Non-pigmented ciliary epithelial cell (primary cell): ENCODE results near the gene TMEM138.
"Not testable (repeated sequence)": the region's sequence is repeated elsewhere in the genome, so short reads cannot be mapped to it uniquely, and the experiment has no call there.

Source experiments
- DNase-seq: peaks from one replicate; pipeline ENCODE4 v3.0.0-alpha.2; 2010; ENCODE audit warnings: low read depth

TMEM138 gene

GRCh38 chr11:61364012-61364675, 2.0 kb downstream of the TMEM138 start:
- no peak for DNase-seq

DNA sequence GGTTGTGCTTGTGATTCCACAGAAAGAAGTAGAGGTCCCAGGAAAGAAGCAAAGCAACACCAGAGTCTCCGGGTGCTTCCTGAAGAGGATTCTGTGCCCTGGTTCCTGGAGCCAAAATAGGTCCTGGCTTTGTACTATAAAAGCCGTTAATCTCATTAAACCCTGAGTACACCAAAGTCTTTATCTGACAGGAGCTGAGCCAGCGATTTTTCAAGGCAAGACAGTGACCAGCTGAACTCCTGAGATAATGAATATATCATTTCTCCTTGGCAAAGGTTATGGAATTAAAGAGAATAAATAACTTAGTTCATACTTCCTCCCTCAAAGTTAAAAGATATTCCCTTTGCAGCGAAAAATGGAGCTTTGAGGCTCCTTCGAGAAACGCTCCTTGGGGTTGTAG, 5.2 kb downstream of the TMEM138 start:
- DNase-seq = no peak

- no peak for DNase-seq
Observed at GRCh38 chr11:61368646-61369045, 6.5 kb downstream of the TMEM138 start.

GRCh38 chr11:61369372-61370348, 7.5 kb downstream of the TMEM138 start:
- DNase-seq = peak; percentile 79

- no peak for DNase-seq
Observed at GRCh38 chr11:61370349-61371005, 8.3 kb downstream of the TMEM138 start.

- DNase-seq = no peak
Observed at GRCh38 chr11:61372659-61373420, 10.7 kb downstream of the TMEM138 start.

GRCh38 chr11:61375761-61376108, 13.6 kb downstream of the TMEM138 start:
- DNase-seq = no peak

GRCh38 chr11:61377461-61378160, 15.4 kb downstream of the TMEM138 start:
- no peak for DNase-seq

DNA sequence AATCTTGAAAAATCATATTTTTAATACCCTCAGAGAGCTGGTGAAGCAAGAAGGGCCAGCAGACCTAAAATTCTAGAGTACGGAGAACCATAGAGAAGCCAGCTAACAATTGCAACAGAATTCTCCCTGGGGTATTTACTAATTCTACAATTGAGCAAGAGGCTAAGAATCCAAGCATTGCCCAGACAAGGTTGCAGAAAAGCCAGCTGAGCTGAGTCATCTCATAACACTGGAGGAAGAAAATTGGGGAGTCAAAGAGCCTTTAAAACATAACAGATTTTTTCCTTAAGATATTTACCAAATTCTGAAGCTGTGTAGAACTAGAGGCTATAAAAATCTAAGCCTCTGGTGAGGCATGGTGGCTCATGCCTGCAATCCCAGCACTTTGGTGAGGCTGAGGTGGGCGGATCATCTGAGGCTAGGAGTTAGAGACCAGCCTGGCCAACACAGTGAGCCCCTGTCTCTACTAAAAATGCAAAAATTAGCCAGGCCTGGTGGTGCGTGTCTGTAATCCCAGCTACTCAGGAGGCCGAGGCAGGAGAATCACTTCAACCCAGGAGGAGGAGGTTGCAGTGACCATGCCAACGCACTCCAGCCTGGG, 16.6 kb downstream of the TMEM138 start:
- DNase-seq = peak; percentile 87

- DNase-seq = no peak
Observed at GRCh38 chr11:61380884-61381283, 18.7 kb downstream of the TMEM138 start.

DNA sequence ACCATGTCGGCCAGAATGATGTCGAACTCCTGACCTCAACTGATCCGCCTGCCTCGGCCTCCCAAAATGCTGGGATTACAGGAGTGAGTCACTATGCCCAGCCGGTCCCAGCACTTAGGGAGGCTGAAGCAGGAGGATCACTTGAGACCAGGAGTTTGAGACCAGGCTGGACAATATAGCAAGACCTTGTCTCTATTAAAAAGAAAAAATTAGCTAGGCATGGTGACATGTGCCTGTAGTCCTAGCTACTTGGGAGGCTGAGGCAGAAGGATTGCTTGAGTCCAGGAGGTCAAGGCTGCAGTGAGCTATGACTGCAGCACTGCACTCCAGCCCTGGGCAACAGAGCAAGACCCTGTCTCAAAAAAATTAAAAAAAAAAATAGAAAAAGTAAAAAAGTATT, 21.7 kb downstream of the TMEM138 start:
- DNase-seq = not testable (repeated sequence)

DNA sequence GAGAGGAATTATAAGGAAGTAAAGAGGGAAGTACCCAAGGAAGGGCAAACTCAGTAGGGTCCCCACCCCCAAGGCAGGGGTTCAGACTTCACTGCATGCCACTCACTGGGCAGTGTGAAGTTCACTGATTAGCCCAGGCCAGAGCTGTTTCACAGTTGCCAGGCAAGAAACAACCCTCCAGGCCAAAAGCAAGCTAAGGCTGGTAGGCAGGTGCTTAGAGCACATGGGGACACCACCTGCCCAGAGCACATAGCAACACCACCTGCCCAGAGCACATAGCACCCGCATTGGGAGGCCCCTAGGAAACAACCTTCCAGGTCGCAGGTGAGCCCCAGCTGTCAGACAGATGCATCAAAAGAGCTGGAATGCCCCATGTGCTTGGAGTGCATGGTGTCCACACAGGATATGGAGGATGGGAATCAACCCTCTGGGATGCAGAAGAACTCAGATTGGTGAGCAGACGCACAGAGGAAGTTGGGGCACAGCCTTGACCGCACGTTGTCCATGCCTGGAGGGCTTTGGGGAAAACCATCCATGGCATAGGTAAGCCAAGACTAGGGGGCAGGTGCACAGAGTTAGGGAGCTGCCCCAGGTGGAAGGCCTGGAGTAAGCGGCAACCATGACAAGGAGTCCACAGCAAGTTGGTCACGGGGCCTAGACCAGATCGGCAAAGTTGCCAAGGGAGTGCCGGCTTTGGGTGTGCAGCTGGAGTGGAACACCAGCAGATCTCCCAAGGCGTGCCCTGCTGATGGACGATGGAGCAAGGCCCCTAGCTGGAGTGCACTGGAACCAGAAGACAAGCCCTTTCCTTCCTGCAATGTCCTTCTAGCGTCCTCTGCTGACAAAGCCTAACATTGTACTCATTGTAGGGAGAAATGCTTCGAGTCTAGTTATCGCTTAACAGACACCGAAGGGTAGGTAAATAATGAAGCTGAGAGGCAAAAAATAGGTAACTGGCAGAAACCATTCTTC, 22.4 kb downstream of the TMEM138 start:
- DNase-seq = no peak

GRCh38 chr11:61390161-61390560, 28.0 kb downstream of the TMEM138 start:
- no peak for DNase-seq

- DNase-seq = no peak
Observed at GRCh38 chr11:61392981-61393595, 30.9 kb downstream of the TMEM138 start.

- DNase-seq = no peak
Observed at GRCh38 chr11:61401173-61401572, 39.0 kb downstream of the TMEM138 start.

DNA sequence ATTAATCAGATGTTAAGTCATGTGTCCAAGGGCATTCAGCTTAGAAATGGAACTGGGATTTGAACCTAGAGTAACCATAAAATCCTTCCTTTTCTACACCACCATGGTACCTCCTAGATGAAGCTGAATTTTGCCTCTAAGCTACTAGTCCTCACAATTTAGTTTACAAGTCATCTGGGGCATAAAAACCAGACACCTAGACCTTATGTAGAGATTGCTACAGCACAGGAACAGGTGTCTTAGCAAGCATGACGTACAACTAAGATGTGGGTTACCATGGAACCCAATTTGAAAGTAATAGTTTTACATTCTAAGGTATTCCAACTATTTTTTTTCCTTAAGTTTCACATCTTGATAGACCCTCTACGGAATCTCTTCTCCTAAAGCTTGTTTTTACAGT, 39.4 kb downstream of the TMEM138 start:
- no peak for DNase-seq

- DNase-seq = no peak
Observed at GRCh38 chr11:61403658-61404057, 41.5 kb downstream of the TMEM138 start.

GRCh38 chr11:61404103-61404502, 41.9 kb downstream of the TMEM138 start:
- DNase-seq = no peak

DNA sequence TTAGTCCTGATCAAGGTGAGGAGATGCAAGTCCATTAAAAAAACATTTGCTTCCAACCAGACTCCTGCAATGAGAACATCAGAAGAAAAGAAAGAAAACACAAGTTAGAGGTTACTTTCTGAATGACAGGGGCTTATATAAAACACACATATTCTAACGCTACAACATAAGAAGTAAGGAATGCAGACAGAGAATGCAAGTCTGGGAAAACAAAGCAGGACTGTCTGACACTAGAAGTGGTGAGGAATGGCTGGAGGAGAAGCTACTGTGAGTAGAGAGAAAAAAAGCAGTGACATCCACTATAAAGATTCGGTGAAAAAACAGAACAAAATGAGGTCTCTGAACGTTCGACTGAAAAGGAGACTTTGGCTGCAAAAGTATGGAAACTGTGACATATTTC, 42.5 kb downstream of the TMEM138 start:
- DNase-seq = no peak
